Retinal pigment epithelial cell (primary cell): Measurements from ENCODE around the gene BANK1.

ENCODE experiments used
- DNase-seq: peaks from one replicate; pipeline ENCODE4 v3.0.0-alpha.2; 2010; ENCODE audit warnings: low read depth
- H3K4me3 ChIP-seq: 2 replicates; pipeline ENCODE4 v1.5.1; 2011; ENCODE audit warnings: mild to moderate bottlenecking, low read length, control low read depth, moderate library complexity
- TF ChIP-seq, protein P1 (sequence below): conservative IDR thresholded peaks from 2 replicates; pipeline ENCODE4 v1.5.1; 2011; ENCODE audit warnings: low read depth, low read length, control low read depth, inconsistent platforms

Gene BANK1

GRCh38 chr4:101806914-101807313 lies 16.4 kb downstream of the BANK1 start:
- no peak overlapping the region for H3K4me3 ChIP-seq
- no peak for DNase-seq
- TF ChIP-seq, protein P1, sequence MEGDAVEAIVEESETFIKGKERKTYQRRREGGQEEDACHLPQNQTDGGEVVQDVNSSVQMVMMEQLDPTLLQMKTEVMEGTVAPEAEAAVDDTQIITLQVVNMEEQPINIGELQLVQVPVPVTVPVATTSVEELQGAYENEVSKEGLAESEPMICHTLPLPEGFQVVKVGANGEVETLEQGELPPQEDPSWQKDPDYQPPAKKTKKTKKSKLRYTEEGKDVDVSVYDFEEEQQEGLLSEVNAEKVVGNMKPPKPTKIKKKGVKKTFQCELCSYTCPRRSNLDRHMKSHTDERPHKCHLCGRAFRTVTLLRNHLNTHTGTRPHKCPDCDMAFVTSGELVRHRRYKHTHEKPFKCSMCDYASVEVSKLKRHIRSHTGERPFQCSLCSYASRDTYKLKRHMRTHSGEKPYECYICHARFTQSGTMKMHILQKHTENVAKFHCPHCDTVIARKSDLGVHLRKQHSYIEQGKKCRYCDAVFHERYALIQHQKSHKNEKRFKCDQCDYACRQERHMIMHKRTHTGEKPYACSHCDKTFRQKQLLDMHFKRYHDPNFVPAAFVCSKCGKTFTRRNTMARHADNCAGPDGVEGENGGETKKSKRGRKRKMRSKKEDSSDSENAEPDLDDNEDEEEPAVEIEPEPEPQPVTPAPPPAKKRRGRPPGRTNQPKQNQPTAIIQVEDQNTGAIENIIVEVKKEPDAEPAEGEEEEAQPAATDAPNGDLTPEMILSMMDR = no peak

- DNase-seq = no peak
- TF ChIP-seq, protein P1 = no peak
- no peak overlapping the region for H3K4me3 ChIP-seq
Measured at GRCh38 chr4:101807351-101807750, 16.8 kb downstream of the BANK1 start.

- no peak overlapping the region for H3K4me3 ChIP-seq
- DNase-seq = no peak
- TF ChIP-seq, protein P1 = no peak
Measured at GRCh38 chr4:101813604-101814003, 23.1 kb downstream of the BANK1 start.

DNA sequence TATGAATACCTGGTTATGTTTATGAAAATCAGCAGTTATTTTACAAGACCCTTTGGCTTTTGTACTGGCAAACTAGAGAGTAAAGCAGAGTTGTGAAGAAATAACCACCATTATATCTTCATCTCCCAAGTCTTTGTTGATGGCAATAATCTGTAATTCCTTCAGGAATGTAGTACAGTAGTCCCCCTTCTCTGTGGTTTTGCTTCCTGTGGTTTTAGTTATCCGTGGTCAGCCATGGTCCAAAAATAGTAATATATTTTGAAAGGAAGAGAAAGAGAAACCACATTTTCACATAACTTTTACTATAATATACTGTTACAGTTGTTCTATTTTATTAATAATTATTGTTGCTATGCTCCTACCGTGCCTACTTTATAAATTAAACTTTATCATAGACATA lies 27.8 kb downstream of the BANK1 start:
- no peak overlapping the region for H3K4me3 ChIP-seq
- peak; percentile 51 for DNase-seq
- TF ChIP-seq, protein P1 = no peak

DNA sequence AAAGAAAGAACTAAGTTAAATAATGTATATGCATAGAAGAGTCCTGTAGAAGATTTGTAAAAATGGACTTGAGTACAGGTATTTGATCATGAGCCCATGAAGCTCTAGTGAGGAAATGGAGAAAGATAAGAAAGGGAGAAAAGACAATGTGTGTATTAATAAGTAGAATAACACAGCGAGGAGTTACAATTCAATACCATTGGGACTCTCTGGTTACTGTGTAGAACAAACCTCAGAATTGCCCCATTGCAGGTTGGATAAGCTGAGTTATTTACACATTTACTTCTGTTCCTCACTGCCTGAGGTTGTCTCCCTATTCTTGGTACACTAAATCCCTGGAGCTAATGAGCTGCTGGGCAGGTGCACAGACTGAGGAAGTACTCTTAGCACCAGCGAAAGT lies 33.3 kb downstream of the BANK1 start:
- TF ChIP-seq, protein P1 = no peak
- no peak for DNase-seq
- no peak overlapping the region for H3K4me3 ChIP-seq

DNA sequence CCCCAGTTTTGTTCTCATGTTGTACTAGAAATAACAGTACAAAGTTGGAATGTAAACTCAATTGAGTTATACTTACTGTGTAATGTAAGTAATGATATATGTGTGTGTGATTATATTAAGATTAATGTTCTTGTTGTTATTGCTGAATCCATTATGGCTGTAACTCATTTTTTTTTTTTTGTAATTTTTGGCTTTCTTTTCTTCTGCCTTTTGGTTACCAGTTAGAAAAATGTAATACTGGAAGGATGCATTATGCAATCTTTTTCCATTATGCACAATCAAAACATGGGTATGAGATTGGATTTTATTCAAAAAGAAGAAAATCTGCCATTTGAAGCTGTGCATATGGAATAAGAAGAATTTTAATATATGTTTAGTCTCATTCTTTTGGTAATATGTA lies 34.0 kb downstream of the BANK1 start:
- DNase-seq = no peak
- no peak overlapping the region for H3K4me3 ChIP-seq
- TF ChIP-seq, protein P1 = no peak

DNA sequence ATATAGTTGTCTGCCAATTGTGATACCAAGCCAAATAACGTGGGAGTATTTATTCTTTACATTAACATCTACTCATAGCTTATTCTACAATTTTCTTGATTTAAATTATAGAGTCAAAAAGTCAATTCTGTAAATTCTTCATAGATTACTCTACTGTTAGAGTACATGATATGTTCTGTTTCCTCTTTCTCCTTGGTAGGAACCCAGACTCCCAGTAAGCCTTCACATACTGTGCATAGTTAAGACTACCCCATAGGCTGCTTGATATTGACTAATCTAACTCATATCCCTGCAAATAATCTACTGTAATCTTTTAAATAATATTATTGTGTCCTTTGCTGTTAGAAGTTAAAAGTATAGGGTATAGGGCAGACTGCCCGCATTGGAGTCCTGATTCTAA lies 35.4 kb downstream of the BANK1 start:
- H3K4me3 ChIP-seq = no peak overlapping the region

More for the DNA sequence above, 35.4 kb downstream of the BANK1 start:
- TF ChIP-seq, protein P1 = no peak
- DNase-seq = no peak
